Astrocyte of the hippocampus (primary cell): ENCODE results near the gene CEBPZOS.

Source experiments
- DNase-seq: peaks from one replicate; pipeline ENCODE4 v3.0.0; 2011; ENCODE audit warnings: low read depth, low spot score

The CEBPZOS gene

GRCh38 chr2:37196320-37197195 is at the start of gene CEBPZOS:
CEBPZOS (plus strand) TSS chr2:37196496; CDS start chr2:37199705, 3,209 bp downstream.
- peak; percentile 91 for DNase-seq

GRCh38 chr2:37148325-37148724 is 48.0 kb upstream of the CEBPZOS start:
- DNase-seq, result no peak

DNA sequence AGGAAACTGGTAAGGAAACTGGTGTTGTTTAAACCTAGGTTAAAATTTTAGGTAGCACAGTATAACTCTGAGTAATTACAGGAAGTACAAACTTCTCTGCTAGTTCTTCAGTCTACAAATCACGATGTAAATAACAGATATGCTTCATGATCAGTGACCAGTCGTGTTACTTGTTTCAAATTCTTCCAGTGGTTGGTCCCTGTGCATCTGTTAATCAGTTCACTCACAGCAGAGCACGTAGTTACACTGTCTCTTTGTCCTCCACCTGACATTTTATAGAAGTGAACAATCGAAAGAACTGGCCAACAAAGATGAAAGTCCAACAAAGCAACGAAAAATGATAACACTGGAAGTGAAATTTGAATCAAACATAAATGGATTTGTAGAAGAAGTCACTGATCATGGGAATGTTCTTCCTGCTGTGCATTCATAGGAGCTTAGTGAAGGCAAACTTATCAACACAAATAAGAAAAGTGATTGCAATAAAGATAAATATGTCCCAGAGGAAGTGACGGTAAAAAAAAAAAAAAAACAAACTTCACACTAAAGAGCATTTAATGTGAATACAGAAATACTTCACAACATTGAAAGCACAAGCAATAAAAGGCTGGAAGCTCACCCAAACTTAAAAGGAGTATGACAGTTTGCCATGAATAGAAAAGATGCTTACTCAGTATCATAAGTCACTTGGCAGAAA is 46.5 kb upstream of the CEBPZOS start:
- DNase-seq, result no peak

DNA sequence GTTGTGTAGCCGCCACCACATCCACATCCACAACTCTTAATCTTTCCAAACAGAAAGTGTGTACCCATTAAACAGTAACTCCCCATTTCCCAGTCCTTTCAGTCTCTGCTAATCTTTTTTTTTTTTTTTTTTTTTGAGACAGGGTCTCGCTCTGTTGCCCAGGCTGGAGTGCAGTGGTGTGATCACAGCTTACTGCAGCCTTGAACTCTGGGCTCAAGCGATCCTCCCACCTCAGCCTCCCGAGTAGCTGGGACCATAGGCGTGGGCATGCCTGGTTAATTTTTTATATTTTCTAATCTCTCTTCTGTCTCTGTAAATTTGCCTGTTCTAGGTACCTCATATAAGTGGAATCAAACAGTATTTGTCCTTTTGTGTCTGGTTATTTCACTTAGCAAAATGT is 43.1 kb upstream of the CEBPZOS start:
- DNase-seq, result no peak

DNA sequence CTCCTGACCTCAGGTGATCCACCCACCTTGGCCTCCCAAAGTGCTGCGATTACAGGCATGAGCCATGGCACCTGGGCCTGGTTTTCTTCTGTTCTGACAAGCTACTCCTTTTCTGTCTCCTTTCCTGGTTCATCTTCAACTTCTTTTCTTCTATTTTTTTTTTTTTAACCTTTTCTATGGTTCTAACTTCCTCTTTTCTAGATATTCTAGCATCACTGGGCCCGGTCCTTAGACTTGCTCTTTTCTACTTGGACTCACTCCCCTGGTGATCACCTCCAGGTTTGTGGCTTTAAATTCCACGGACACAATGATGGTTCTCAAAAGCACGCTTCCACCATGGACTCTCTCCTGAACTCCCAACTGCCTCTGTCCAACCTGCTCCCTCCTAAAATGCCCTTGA is 41.5 kb upstream of the CEBPZOS start:
- no peak for DNase-seq

- DNase-seq, result peak; percentile 71
Measured at GRCh38 chr2:37156071-37156856, 40.0 kb upstream of the CEBPZOS start.

- peak; percentile 95 for DNase-seq
Measured at GRCh38 chr2:37156857-37157714, 39.2 kb upstream of the CEBPZOS start, which contains the start of gene EIF2AK2. EIF2AK2 (minus strand) TSS chr2:37156980; CDS start chr2:37147806, 9,174 bp downstream.

DNA sequence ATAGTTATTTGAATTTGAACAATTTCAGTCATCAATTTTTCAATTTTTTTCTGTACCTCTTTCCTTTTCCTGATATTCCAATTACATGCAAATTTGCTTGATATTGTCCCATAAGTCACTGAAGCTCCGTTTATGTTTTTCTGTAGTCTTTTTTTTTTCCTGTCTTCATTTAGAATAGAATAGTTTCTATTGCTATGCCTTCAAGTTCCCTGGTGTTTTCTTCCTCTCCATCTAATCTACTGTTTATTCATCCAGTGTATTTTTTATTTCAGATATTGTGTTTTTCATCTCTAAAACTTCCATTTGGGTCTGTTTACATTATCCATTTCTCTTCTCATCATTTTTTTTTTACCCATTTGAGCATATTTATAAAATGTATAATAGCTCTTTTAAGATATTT is 31.5 kb upstream of the CEBPZOS start:
- DNase-seq, result no peak

- no peak for DNase-seq
Measured at GRCh38 chr2:37167636-37168180, 28.6 kb upstream of the CEBPZOS start.

DNA sequence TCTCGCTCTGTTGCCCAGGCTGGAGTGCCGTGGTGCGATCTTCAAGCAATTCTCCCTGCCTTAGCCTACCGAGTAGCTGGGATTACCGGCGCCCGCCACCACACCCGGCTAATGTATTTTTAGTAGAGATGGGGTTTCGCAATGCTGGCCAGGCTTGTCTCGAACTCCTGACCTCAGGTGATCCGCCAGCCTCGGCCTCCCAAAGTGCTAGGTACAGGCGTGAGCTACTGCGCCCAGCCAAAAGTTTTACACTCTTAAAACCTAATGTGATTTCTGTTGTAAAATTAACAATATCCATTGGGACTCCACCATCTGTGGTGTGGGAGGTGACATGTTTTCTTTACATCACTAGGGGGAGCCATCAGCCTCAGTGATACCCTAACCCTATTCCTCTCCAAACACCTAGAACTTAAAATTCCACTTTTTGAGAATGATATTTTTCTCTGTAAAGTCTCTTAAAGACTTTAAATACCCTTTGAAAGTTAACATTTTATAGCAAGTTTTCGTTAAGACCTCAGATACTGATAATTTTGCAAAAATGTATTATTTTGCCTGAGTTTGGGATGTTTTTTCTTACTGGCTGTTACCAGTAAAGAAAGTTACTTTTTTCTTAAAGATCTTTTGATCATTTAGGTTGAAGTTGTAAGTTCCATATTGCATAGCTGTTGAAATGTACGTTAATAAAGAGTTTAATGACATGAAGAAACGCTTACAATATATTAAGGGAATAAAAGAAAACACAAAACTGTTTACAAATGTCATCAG is 27.9 kb upstream of the CEBPZOS start:
- DNase-seq, result peak; percentile 67

- no peak for DNase-seq
Measured at GRCh38 chr2:37171624-37171950, 24.7 kb upstream of the CEBPZOS start.

DNA sequence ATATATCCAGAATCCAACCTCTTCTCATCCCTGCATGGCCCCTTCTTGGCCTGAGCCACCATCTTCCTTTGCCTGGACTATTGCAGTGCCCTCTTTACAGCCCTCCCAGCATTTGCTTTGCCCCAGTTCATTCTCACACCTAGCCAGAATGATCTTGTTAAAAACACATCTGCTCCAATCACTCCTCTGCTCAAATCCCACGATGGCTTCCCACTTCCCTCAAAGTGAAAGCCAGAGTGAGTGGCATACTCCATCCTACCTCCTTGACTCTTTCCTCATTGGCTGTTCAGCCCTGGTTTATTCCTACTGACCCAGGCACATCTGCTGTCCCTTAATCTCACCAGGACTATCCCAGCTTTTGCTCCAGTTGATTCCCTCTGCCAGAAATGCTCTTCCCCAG is 22.6 kb upstream of the CEBPZOS start:
- no peak for DNase-seq

GRCh38 chr2:37180006-37180639 is 16.2 kb upstream of the CEBPZOS start:
- DNase-seq, result no peak

GRCh38 chr2:37180640-37181039 is 15.7 kb upstream of the CEBPZOS start:
- DNase-seq, result no peak

- DNase-seq, result peak; percentile 52
Measured at GRCh38 chr2:37181726-37182684, 14.3 kb upstream of the CEBPZOS start.

- no peak for DNase-seq
Measured at GRCh38 chr2:37188570-37188969, 7.7 kb upstream of the CEBPZOS start, which contains the start of gene SULT6B1. SULT6B1 (minus strand) TSS chr2:37188670; CDS start chr2:37188640, 30 bp downstream.

GRCh38 chr2:37189452-37190153 is 6.7 kb upstream of the CEBPZOS start:
- peak; percentile 83 for DNase-seq

GRCh38 chr2:37190290-37190689 is 6.0 kb upstream of the CEBPZOS start:
- no peak for DNase-seq
